GM08714 (cell line): ENCODE data around the gene JARID2.

Experiments used
- H3K4me3 ChIP-seq: fragments of 200-500 bp; sonication (Bioruptor generic); 2 replicates; pipeline ENCODE4 v1.5.1; 2014; ENCODE audit warnings: mild to moderate bottlenecking, low read length, inconsistent platforms
- ZNF274 ChIP-seq: IDR thresholded peaks from 2 replicates; pipeline ENCODE4 v1.6.1; 2012; ENCODE audit warnings: mild to moderate bottlenecking, low read depth, low read length

Gene JARID2

GRCh38 chr6:15491986-15492269, 246.1 kb downstream of the JARID2 start:
- TF ChIP-seq ZNF274: no peak
- H3K4me3 ChIP-seq: no peak overlapping the region

DNA sequence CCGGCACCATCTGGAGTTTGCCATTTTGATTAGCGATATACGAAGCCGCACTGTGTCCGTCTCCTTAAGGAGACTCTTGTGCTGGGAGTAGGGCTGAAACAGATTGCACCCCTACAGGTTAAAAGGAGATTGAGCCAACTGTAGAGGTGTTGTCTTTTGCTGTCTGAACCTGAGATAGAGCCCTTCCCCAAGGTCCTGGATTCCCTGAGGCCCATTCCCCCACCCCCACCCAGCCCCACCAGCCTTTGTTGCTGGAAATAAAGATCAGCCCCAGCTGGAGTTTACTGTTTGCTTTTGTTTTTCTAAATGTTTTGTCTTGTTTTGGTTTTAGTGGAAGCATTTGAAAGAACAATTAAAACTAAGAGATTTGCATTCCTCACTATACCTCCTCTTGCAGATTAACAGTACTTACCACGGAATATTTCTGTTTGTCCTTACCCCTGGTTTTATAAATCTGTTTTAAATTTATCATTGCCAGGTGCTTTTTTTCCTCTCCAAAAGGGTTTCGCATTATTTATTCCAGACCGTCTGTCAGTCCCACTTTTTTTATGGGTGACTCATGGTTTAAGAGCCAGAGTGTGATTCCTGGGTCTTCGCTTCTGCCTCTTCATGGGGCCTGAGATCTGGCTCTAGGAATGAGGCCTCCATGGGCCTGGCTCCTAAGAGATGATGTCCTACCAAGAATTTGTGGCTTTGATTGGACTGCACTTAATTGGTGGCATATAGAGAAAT, 247.7 kb downstream of the JARID2 start:
- H3K4me3 ChIP-seq: no peak overlapping the region
- TF ChIP-seq ZNF274: no peak

DNA sequence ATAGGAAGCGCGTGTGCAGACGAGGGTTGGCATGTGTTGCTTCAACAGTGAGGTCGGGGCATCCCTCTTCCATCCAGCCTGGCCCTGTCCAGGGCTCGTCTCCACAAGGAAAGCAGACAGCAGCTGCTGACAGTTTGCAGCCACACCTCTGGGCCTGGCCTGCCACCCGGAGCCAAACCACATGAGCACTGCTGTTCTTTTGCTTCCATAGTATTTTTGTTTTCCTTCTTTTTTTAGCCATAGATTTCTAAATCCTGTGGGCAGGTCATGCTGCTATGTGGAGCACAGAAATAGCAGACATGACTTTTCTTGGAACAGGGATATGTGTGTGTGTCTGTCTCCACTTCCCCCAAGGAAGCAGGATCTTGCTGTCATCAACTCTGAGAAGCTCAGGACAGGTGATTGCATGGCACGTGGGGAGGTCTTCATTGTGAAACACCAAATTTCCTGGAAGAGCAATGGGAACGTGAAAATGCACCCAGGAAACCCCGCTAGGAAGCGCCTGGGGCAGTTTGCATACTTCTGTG, 249.6 kb downstream of the JARID2 start:
- TF ChIP-seq ZNF274: no peak

GRCh38 chr6:15496345-15497131, 250.7 kb downstream of the JARID2 start:
- no peak overlapping the region for H3K4me3 ChIP-seq
- no peak for TF ChIP-seq ZNF274

More for the DNA sequence above, 249.6 kb downstream of the JARID2 start:
- no peak overlapping the region for H3K4me3 ChIP-seq

DNA sequence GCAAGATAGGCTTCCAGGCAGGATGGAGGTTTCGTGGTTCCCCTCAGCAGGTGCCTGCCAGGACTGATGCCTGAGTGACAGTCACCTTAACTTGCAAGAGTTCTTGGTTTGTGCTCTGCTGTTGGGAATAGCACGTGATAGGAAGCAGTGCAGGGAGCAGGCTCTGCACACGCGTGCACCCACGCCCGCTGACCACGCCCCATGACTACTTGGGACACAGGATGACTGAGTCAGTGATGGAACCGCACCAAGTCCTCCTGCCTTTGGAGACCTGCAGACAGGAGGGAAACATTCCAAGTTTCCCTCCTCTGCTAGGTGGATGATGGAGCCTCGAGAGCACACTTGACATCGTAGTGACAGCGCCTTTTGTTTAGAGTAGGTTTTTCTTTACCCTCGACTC, 252.8 kb downstream of the JARID2 start:
- H3K4me3 ChIP-seq: no peak overlapping the region
- no peak for TF ChIP-seq ZNF274

DNA sequence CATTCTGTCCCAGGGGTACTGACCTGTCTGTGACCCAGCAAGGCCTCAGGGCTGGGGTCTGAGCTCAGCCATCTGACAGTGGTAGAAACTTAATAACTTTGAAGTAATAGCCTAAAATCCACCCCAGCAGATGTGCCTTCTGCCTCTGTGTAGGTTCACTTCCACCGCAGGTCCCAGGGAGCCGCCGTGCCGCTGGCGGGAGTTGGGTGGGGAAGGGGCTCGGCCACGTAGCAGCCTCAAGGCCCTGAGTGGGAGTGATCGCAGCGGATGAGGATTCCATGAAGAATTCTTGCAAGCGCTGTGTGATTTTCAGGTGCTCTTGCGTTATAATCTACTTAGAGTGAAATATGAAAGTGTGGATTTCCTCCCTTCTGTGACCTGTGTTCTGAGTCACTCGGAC, 253.3 kb downstream of the JARID2 start:
- no peak for TF ChIP-seq ZNF274
- H3K4me3 ChIP-seq: no peak overlapping the region

GRCh38 chr6:15499591-15499990, 253.7 kb downstream of the JARID2 start:
- TF ChIP-seq ZNF274: no peak
- H3K4me3 ChIP-seq: no peak overlapping the region

- no peak overlapping the region for H3K4me3 ChIP-seq
- no peak for TF ChIP-seq ZNF274
Observed at GRCh38 chr6:15500078-15500740, 254.3 kb downstream of the JARID2 start.

DNA sequence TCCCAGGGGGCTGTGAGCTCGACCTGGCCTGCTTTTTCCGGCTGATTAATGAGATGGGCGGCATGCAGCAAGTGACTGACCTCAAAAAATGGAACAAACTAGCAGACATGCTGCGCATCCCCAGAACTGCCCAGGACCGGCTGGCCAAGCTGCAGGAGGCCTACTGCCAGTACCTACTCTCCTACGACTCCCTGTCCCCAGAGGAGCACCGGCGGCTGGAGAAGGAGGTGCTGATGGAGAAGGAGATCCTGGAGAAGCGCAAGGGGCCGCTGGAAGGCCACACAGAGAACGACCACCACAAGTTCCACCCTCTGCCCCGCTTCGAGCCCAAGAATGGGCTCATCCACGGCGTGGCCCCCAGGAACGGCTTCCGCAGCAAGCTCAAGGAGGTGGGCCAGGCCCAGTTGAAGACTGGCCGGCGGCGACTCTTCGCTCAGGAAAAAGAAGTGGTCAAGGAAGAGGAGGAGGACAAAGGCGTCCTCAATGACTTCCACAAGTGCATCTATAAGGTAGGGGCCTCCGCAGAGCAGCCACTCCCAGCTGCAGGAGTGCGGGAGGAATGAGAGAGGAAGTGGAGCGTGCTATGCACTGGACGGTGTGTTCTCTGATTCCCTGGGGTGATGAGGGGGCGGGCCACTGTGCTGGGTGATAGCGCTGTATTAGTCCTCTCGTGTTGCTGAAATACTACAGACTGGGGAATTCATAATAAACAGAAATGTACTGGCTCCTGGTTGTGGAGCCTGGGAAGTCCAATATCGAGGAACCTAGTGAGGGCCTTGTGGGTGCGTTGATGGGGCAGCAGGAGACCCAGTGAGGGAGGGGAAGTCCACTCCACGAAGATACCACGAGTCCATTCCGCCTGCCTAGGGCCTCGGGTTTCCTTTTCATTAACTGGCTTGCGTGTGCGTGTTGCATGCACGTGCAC, 255.3 kb downstream of the JARID2 start:
- H3K4me3 ChIP-seq: no peak overlapping the region
- TF ChIP-seq ZNF274: no peak

DNA sequence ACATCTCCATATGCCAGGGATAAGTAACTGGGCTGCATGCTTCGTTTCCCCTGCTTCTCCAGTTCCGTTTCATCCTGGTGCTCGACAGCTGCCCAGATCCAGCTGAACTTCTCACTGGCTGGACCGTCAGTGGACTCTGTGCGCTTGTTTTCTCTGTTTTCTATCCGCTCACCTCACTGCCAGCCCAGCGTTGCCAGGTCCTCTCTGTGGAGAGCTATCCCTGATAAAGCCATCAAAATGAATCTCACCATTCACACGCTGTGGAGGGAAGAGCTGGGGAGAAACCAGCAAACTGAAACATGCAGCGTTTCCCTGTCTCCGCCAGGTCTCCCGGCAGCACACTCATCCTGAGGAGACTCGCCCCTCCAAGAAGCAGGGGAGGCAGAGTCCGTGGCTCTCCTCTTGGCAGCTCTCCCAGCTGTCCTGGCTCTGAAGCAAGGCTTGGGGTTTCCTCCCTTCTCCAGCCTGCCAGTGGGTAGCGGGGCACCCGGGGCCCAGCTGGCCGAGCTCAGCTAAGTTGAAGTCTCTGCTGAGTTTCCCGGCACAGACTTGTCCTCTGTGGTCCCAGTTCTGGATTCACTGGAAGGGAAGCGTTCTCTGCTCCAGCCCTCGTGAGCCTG, 256.1 kb downstream of the JARID2 start:
- TF ChIP-seq ZNF274: no peak
- H3K4me3 ChIP-seq: no peak overlapping the region

- no peak for TF ChIP-seq ZNF274
- H3K4me3 ChIP-seq: no peak overlapping the region
Observed at GRCh38 chr6:15502446-15503345, 256.8 kb downstream of the JARID2 start.

DNA sequence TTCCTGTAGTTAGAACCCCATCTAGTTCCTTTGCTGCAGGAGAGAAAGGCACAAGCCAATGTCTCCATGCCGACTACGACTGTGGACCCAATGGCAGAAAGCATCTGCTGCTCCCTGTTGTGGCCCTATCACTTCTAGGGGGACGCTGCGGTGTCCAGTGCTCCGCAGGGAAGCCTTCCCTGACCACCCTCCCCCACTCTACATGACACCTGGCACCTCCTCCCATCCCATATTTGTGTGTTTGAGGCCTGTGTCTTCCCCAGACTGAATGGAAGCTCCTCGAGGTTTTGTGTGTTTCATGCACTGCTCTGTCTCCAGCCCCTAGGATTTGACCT, 257.4 kb downstream of the JARID2 start:
- H3K4me3 ChIP-seq: no peak overlapping the region
- no peak for TF ChIP-seq ZNF274

GRCh38 chr6:15504040-15504495, 258.2 kb downstream of the JARID2 start:
- no peak for TF ChIP-seq ZNF274

More at GRCh38 chr6:15504040-15504495, 258.2 kb downstream of the JARID2 start:
- H3K4me3 ChIP-seq: no peak overlapping the region
